Smooth muscle cell (in vitro differentiated cells): Measurements from ENCODE around the gene KLF6. TPM values are rescaled to one million over a fixed set of nuclear protein-coding genes. Genes with fewer than 3 reads are reported as not detected.

ENCODE experiments used
- DNase-seq: peaks from one replicate; lab custom pipeline; 2025; ENCODE audit not compliant: unreplicated experiment; lab: John Stamatoyannopoulos, UW
- H2AFZ ChIP-seq: fragments of 200-600 bp; sonication (generic); 2 replicates; pipeline ENCODE4 v1.6.0; 2016; ENCODE audit warnings: antibody characterized with exemption, low read depth, mild to moderate bottlenecking
- H3F3A ChIP-seq: fragments of 200-600 bp; sonication (generic); 2 replicates; pipeline ENCODE4 v1.6.0; 2017; ENCODE audit warnings: antibody characterized with exemption, low read depth
- H3K27ac ChIP-seq: fragments of 200-600 bp; sonication (generic); 2 replicates; pipeline ENCODE4 v1.5.1; 2016; ENCODE audit warnings: low read depth, mild to moderate bottlenecking
- H3K27me3 ChIP-seq: fragments of 200-600 bp; sonication (generic); 2 replicates; pipeline ENCODE4 v1.6.1; 2016; ENCODE audit warnings: low read depth, mild to moderate bottlenecking
- H3K36me3 ChIP-seq: fragments of 200-600 bp; sonication (generic); 2 replicates; pipeline ENCODE4 v1.5.1; 2016; ENCODE audit warnings: low read depth
- H3K4me1 ChIP-seq: fragments of 200-600 bp; sonication (generic); 2 replicates; pipeline ENCODE4 v1.5.1; 2016; ENCODE audit warnings: low read depth
- H3K4me2 ChIP-seq: fragments of 200-600 bp; sonication (generic); 2 replicates; pipeline ENCODE4 v1.6.0; 2016; ENCODE audit warnings: mild to moderate bottlenecking
- H3K4me3 ChIP-seq: fragments of 200-600 bp; sonication (generic); 2 replicates; pipeline ENCODE4 v1.5.1; 2016; ENCODE audit warnings: mild to moderate bottlenecking
- H3K79me2 ChIP-seq: fragments of 200-600 bp; sonication (generic); 2 replicates; pipeline ENCODE4 v1.6.0; 2016; ENCODE audit warnings: low read depth, mild to moderate bottlenecking
- H3K9ac ChIP-seq: fragments of 200-600 bp; sonication (generic); 2 replicates; pipeline ENCODE4 v1.6.0; 2016; ENCODE audit warnings: low read depth
- H3K9me3 ChIP-seq: fragments of 200-600 bp; sonication (generic); replicated peaks from 2 replicates; pipeline ENCODE4 v1.5.1; 2016; ENCODE audit warnings: low read depth
- H4K20me1 ChIP-seq: fragments of 200-600 bp; sonication (generic); 2 replicates; pipeline ENCODE4 v1.6.0; 2016; ENCODE audit warnings: low read depth
- WGBS: methylation state at CpG from one replicate; pipeline ENCODE4 v1.1.7; 2016; ENCODE audit warnings: low lambda C conversion rate; 5-methylcytosine and 5-hydroxymethylcytosine counted together
- polyA plus RNA-seq: library from polyadenylated mRNA; unstranded; fragments of >200 nt; fragmentation: Nextera tagmentation; extraction: Ambion mirVana; gene quantifications from 2 replicates; pipeline ENCODE4 v1.2.1, GENCODE V29; 2016
- total RNA-seq: library from RNA; depleted of rRNA; stranded (reverse); fragments of >200 nt; gene quantifications from 2 replicates; pipeline ENCODE4 v1.2.3, GENCODE V29; 2014
- TF ChIP-seq, protein P1 (sequence below): fragments of 200-600 bp; sonication (generic); IDR thresholded peaks from 2 replicates; pipeline ENCODE4 v1.5.1; 2017; ENCODE audit warnings: borderline replicate concordance, mild to moderate bottlenecking, antibody characterized with exemption; ENCODE audit not compliant: insufficient read depth, poor library complexity, severe bottlenecking

Gene KLF6
- total and polyA plus RNA-seq, 2 experiments from 2014 or later, result 198 to 519 TPM

DNA sequence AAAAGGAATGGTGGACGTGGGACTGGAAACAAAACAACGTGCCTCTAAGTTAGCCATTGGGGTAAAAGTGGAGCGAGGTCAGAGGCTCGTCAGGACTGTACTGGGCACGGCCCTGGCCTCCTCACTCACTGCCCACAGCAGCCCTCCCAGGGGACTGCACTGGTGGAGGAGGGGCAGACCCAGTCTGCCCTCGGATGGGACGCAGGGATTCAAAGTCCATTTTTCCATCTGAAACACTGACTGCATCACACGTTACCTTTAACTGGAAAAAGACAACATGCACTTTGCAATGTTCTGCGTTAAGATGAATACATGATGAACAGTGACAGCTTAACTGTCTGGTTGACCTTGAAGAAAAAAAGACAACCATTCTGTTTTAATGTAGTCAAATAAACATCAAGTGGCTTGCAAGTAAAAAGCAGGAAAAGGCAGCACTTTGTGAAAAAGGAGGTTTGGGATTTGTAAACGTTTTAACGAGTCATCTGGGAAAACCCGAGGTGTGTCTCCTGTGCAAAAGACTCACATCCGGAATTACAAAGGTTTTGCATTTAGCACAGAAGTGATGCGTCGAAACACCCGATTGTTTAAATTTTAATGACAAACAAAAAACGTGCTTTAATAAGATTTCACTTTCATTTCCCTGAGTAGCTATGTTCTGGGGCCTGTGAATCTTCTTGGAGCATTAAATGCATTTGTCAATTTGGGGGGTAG, 18.8 kb downstream of the KLF6 start:
- no peak for DNase-seq
- Histone ChIP-seq H4K20me1 (no peaks in the 10 kb centered on the region), H2AFZ (no peak overlapping the region), H3K36me3 (no peaks in the 10 kb centered on the region), H3K9ac (no peak overlapping the region), H3K4me2 (no peak overlapping the region), H3K27me3 (no peaks in the 10 kb centered on the region), H3K4me3 (no peak overlapping the region), H3K4me1 (peaks cover 5% of the 10 kb centered on the region), H3F3A (no peaks in the 10 kb centered on the region), H3K27ac (no peak overlapping the region), H3K9me3 (no peaks in the 10 kb centered on the region), H3K79me2 (no peaks in the 10 kb centered on the region)
- TF ChIP-seq, protein P1, sequence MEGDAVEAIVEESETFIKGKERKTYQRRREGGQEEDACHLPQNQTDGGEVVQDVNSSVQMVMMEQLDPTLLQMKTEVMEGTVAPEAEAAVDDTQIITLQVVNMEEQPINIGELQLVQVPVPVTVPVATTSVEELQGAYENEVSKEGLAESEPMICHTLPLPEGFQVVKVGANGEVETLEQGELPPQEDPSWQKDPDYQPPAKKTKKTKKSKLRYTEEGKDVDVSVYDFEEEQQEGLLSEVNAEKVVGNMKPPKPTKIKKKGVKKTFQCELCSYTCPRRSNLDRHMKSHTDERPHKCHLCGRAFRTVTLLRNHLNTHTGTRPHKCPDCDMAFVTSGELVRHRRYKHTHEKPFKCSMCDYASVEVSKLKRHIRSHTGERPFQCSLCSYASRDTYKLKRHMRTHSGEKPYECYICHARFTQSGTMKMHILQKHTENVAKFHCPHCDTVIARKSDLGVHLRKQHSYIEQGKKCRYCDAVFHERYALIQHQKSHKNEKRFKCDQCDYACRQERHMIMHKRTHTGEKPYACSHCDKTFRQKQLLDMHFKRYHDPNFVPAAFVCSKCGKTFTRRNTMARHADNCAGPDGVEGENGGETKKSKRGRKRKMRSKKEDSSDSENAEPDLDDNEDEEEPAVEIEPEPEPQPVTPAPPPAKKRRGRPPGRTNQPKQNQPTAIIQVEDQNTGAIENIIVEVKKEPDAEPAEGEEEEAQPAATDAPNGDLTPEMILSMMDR, result no peak
- WGBS, result 66% methylated on average over 17 of the region's 17 CpGs

DNA sequence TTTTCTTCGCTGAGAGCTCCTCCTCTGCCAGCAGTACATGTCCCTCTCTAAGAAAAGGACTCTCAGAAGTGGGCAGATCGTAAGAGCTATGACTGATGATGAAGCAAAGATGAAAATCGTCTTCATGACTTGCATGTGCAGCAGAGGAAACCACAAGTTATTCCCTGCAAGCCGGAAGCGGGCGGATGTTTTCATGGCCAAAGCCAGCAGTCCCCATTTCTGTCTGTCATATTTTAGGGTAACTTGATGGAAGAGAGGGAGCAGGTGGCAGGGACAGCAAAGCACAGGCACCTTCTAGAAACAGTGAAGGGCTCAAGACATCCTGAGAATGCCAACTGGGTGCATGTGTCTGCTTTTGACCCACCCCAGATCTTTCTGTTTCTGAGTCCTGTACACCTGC, 19.9 kb downstream of the KLF6 start:
- TF ChIP-seq, protein P1, result no peak
- H3K36me3 ChIP-seq, result no peaks in the 10 kb centered on the region
- no peaks in the 10 kb centered on the region for H3F3A ChIP-seq
- H2AFZ ChIP-seq, result no peak overlapping the region
- no peak overlapping the region for H3K9ac ChIP-seq
- H3K27me3 ChIP-seq, result no peaks in the 10 kb centered on the region
- 42% methylated on average over 6 of the region's 6 CpGs for WGBS
- H3K27ac ChIP-seq, result no peak overlapping the region
- no peak overlapping the region for H3K4me3 ChIP-seq
- H4K20me1 ChIP-seq, result no peaks in the 10 kb centered on the region
- no peak for DNase-seq
- H3K4me1 ChIP-seq, result peaks cover 7% of the 10 kb centered on the region
- no peaks in the 10 kb centered on the region for H3K9me3 ChIP-seq
- H3K4me2 ChIP-seq, result no peak overlapping the region
- H3K79me2 ChIP-seq, result no peaks in the 10 kb centered on the region

DNA sequence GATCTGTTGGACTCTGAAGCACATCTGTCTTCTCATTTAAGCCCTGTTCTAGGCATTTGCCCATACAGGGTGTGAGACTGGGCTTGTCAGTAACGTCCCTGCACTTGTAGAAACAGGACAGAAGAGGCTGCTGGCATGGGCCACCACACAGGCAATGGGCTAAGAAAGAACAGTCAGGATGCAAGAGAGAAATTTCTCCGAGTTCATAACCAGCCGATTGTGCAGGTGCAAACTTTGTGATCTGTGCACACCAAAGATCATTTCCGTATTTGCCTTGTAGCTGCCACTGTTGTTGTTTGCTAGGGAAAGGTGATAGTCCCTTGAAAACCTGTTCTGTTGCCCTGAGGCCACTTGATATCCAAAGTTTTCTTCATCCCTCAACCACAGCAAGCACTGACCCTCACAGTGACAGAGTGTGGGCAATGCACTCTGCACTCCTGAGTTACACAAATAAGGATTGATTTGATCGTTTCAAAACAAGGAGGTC, 20.3 kb downstream of the KLF6 start:
- Histone ChIP-seq H3K4me3 (no peak overlapping the region), H4K20me1 (no peaks in the 10 kb centered on the region), H3K9ac (no peak overlapping the region), H3K79me2 (no peaks in the 10 kb centered on the region), H3K9me3 (no peaks in the 10 kb centered on the region), H3K4me2 (no peak overlapping the region), H3K27me3 (no peaks in the 10 kb centered on the region), H3K36me3 (no peaks in the 10 kb centered on the region), H3K4me1 (peaks cover 7% of the 10 kb centered on the region), H2AFZ (no peak overlapping the region), H3F3A (no peaks in the 10 kb centered on the region), H3K27ac (no peak overlapping the region)
- no peak for DNase-seq
- TF ChIP-seq, protein P1, result no peak
- WGBS, result 92% methylated on average over 5 of the region's 5 CpGs
